Neuronal stem cell (in vitro differentiated cells): Measurements from ENCODE around the gene PDCD7.

Source experiments
- DNase-seq: peaks from one replicate; pipeline ENCODE4 v3.0.0-alpha.2; 2013; ENCODE audit warnings: low spot score
- H2AFZ ChIP-seq: one replicate; pipeline ENCODE4 v1.6.1; 2013; ENCODE audit warnings: mild to moderate bottlenecking, low read length, inconsistent platforms
- H2AK5ac ChIP-seq: 2 replicates; pipeline ENCODE4 v1.6.1; 2013; ENCODE audit warnings: low read depth, mild to moderate bottlenecking, inconsistent platforms, low read length, moderate library complexity, mixed read lengths
- H2BK120ac ChIP-seq: 2 replicates; pipeline ENCODE4 v1.6.1; 2013; ENCODE audit warnings: low read depth, mild to moderate bottlenecking, inconsistent platforms, low read length, moderate library complexity, mixed read lengths
- H2BK12ac ChIP-seq: one replicate; pipeline ENCODE4 v1.6.1; 2013; ENCODE audit warnings: low read length, inconsistent platforms
- H2BK15ac ChIP-seq: 2 replicates; pipeline ENCODE4 v1.6.1; 2013; ENCODE audit warnings: mild to moderate bottlenecking, low read length, inconsistent platforms, mixed read lengths
- H2BK5ac ChIP-seq: one replicate; pipeline ENCODE4 v1.6.1; 2013; ENCODE audit warnings: inconsistent platforms, mild to moderate bottlenecking, low read length, moderate library complexity
- H3K14ac ChIP-seq: one replicate; pipeline ENCODE4 v1.6.1; 2013; ENCODE audit warnings: low read length, inconsistent platforms
- H3K18ac ChIP-seq: 2 replicates; pipeline ENCODE4 v1.6.1; 2013; ENCODE audit warnings: low read length, inconsistent platforms
- H3K23ac ChIP-seq: 2 replicates; pipeline ENCODE4 v1.6.1; 2013; ENCODE audit warnings: low read depth, mild to moderate bottlenecking, mixed read lengths, low read length, inconsistent platforms; ENCODE audit not compliant: poor library complexity
- H3K27ac ChIP-seq: replicated peaks from 3 replicates; pipeline ENCODE4 v1.5.1; 2013; ENCODE audit warnings: low read length, inconsistent platforms
- H3K27me3 ChIP-seq, 3 experiments: 2 replicates each; pipeline ENCODE4 v1.6.1; 2013; ENCODE audit warnings: low read length in 3 of 3, mild to moderate bottlenecking in 2 of 3, inconsistent platforms in 1 of 3, low read depth in 1 of 3, mixed read lengths in 1 of 3, moderate library complexity in 1 of 3; ENCODE audit not compliant: control insufficient read depth in 3 of 3, insufficient read depth in 3 of 3
- H3K36me3 ChIP-seq, 2 donors: replicated peaks in 1 of 2; 2 replicates each; pipeline ENCODE4 v1.6.1; 2013; ENCODE audit warnings: low read length in 2 of 2; ENCODE audit not compliant: control insufficient read depth in 2 of 2, insufficient read depth in 2 of 2
- H3K4ac ChIP-seq: 2 replicates; pipeline ENCODE4 v1.6.1; 2013; ENCODE audit warnings: inconsistent platforms, mild to moderate bottlenecking, low read length, moderate library complexity
- H3K4me1 ChIP-seq, 2 donors: 1 replicate in 1 of 2; 2 replicates in 1 of 2; pipeline ENCODE4 v1.6.1; 2013; ENCODE audit warnings: low read length in 2 of 2, low read depth in 1 of 2; ENCODE audit not compliant: control insufficient read depth in 2 of 2, insufficient read depth in 1 of 2
- H3K4me2 ChIP-seq: one replicate; pipeline ENCODE4 v1.6.1; 2013; ENCODE audit warnings: mild to moderate bottlenecking, low read length, inconsistent platforms; ENCODE audit not compliant: insufficient read depth, poor library complexity, severe bottlenecking
- H3K4me3 ChIP-seq, 2 donors: 2 replicates each; pipeline ENCODE4 v1.5.1; 2013; ENCODE audit warnings: low read length in 2 of 2, mild to moderate bottlenecking in 2 of 2, inconsistent platforms in 1 of 2, moderate library complexity in 1 of 2
- H3K79me1 ChIP-seq: one replicate; pipeline ENCODE4 v1.6.1; 2013; ENCODE audit warnings: low read depth, mild to moderate bottlenecking, inconsistent platforms, low read length, moderate library complexity
- H3K9ac ChIP-seq: one replicate; pipeline ENCODE4 v1.6.1; 2013; ENCODE audit warnings: mild to moderate bottlenecking, low read depth, low read length, inconsistent platforms; ENCODE audit not compliant: poor library complexity
- H3K9me3 ChIP-seq, 2 donors: replicated peaks in 1 of 2; 2 replicates each; pipeline versions ENCODE3 to v1.6.1; 2013; ENCODE audit warnings: low read length in 2 of 2, mild to moderate bottlenecking in 2 of 2, inconsistent platforms in 1 of 2, low read depth in 1 of 2, mixed read lengths in 1 of 2, moderate library complexity in 1 of 2; ENCODE audit not compliant: control insufficient read depth in 2 of 2, insufficient read depth in 1 of 2
- H4K8ac ChIP-seq: one replicate; pipeline ENCODE4 v1.6.1; 2013; ENCODE audit warnings: low read depth, mild to moderate bottlenecking, inconsistent platforms, low read length, moderate library complexity
- H4K91ac ChIP-seq: one replicate; pipeline ENCODE4 v1.6.1; 2013; ENCODE audit warnings: low read length, low read depth, mild to moderate bottlenecking, inconsistent platforms; ENCODE audit not compliant: poor library complexity
- WGBS, 2 donors: extraction: QIAGEN DNeasy Blood & Tissue Kit; methylation state at CpG; one replicate each; pipeline ENCODE4 v1.1.7; 2013; ENCODE audit warnings: missing lambda C conversion rate in 2 of 2, mixed read lengths in 1 of 2; ENCODE audit not compliant: insufficient read length in 2 of 2, insufficient replicate concordance in 1 of 2; ENCODE audit errors: extremely low coverage in 2 of 2; 5-methylcytosine and 5-hydroxymethylcytosine counted together

The PDCD7 gene

DNA sequence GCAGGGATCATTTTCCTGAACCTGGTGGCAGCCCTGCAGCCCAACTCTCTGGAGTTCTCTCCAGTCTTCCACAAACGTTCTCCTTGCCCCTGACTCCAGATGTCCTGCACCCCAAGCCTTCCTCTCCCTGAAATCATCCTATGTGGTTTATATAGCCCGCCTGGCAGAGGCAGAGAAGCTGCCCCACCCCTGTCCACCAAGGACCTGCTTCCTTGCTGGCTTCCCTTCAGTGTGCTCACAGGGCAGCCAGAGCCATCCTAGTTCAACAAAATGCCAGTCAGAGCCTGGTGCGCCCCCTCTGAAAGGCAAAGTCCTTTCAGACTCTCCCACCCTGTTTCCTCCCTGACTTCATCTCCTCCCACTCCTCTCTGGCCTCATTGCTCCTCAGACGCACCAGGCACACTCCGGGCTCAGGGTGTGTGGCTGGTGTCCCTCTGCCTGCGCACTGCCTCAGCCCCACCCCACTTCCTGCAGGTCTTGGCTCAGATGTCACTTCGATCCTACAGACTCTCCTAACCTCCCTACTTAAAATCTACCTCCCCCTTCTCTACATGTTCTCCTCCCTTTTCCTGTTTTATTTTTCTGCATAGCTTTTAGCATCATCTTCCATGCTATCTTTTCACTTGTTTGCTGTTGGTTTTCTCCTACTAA, 51.2 kb downstream of the PDCD7 start:
- Histone ChIP-seq H3K18ac (peak overlapping the region; percentile 68), H2BK5ac (no peak overlapping the region), H2AFZ (peak overlapping the region; percentile 57), H2AK5ac (no peak overlapping the region), H3K4me2 (no peak overlapping the region), H3K23ac (no peak overlapping the region), H3K9me3 (peaks cover 0 to 2% of the 10 kb centered on the region in 2 donors), H3K4me1 (peaks cover 34 to 49% of the 10 kb centered on the region in 2 donors), H3K36me3 (no peaks in the 10 kb centered on the region), H4K8ac (no peak overlapping the region), H3K4ac (no peak overlapping the region), H3K27me3 (peaks cover 0 to 37% (median 7%) of the 10 kb centered on the region in 3 experiments), H3K79me1 (no peaks in the 10 kb centered on the region), H2BK120ac (no peak overlapping the region), H3K4me3 (no peak overlapping the region), H2BK12ac (no peak overlapping the region), H3K9ac (peak overlapping the region; percentile 7), H4K91ac (no peak overlapping the region), H3K14ac (no peak overlapping the region), H2BK15ac (no peak overlapping the region), H3K27ac (no peak overlapping the region)
- WGBS, 2 donors = no CpG with 5 or more reads among the region's 7 CpGs
- DNase-seq = no peak

DNA sequence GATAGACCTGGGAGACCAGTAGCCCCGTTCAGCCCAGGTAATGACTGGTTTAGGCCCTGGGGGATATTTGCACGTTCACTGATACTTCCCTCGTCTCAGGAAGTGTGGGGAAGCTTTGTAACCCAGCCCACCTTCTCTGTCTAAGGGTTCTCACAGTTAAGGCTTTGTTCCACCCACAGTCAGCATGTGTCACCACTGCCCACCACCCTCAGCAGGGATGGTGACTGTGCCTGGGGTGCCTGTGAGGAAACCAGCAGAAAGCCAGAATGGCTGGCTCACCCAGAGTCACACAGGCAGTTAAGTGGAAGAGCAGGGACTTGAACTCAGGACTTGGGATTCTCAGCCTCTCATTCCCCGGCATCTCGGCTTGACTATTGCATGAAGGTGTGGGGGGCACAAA, 51.9 kb downstream of the PDCD7 start:
- H3K79me1 ChIP-seq = no peaks in the 10 kb centered on the region
- H3K23ac ChIP-seq = no peak overlapping the region
- H3K4me2 ChIP-seq = no peak overlapping the region
- H2BK120ac ChIP-seq = no peak overlapping the region
- H3K4me1 ChIP-seq = peaks cover 34 to 48% of the 10 kb centered on the region in 2 donors
- H3K9me3 ChIP-seq = peaks cover 0 to 2% of the 10 kb centered on the region in 2 donors
- peak overlapping the region; percentile 57 for H2AFZ ChIP-seq
- no peaks in the 10 kb centered on the region for H3K36me3 ChIP-seq
- H4K91ac ChIP-seq = no peak overlapping the region
- H4K8ac ChIP-seq = no peak overlapping the region
- H3K27me3 ChIP-seq = peaks cover 0 to 37% (median 7%) of the 10 kb centered on the region in 3 experiments
- no peak overlapping the region for H3K9ac ChIP-seq
- no peak overlapping the region for H3K18ac ChIP-seq
- H3K4me3 ChIP-seq = no peak overlapping the region
- H3K14ac ChIP-seq = no peak overlapping the region
- no peak overlapping the region for H3K27ac ChIP-seq
- H2BK15ac ChIP-seq = no peak overlapping the region
- DNase-seq = no peak
- WGBS, 2 donors = no CpG with 5 or more reads among the region's 5 CpGs
- no peak overlapping the region for H2AK5ac ChIP-seq
- H2BK5ac ChIP-seq = no peak overlapping the region
- no peak overlapping the region for H3K4ac ChIP-seq
- H2BK12ac ChIP-seq = peak overlapping the region; percentile 18

DNA sequence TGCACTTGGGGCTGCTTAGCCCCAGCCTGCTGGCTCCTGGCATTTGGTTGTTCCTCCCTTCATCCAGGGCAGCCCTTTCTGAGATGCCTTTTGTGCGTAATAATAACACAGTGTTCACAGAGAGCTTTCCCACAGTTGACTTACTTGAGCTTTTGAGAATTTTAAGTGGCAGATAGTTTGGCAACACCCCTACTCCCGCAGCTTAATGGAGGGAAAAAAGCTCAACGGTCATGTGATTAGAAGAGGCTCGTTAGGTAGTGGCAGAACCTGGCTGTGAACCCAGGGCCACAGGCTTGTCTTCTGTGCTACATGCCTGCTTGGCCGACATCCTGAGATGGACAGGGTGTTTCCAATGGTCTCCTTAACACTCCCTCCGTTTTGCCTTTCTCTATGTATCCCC, 52.3 kb downstream of the PDCD7 start:
- Histone ChIP-seq H3K9me3 (peaks cover 0 to 2% of the 10 kb centered on the region in 2 donors), H3K18ac (no peak overlapping the region), H3K4me2 (no peak overlapping the region), H3K79me1 (no peaks in the 10 kb centered on the region), H3K27ac (no peak overlapping the region), H2AFZ (peak overlapping the region; percentile 19), H2BK15ac (no peak overlapping the region), H3K9ac (no peak overlapping the region), H3K14ac (no peak overlapping the region), H3K23ac (no peak overlapping the region), H4K91ac (no peak overlapping the region), H2BK120ac (no peak overlapping the region), H2BK5ac (no peak overlapping the region), H4K8ac (no peak overlapping the region), H3K4ac (no peak overlapping the region), H3K36me3 (no peaks in the 10 kb centered on the region), H3K27me3 (peaks cover 0 to 37% (median 7%) of the 10 kb centered on the region in 3 experiments), H2BK12ac (no peak overlapping the region), H2AK5ac (no peak overlapping the region), H3K4me1 (peaks cover 34 to 46% of the 10 kb centered on the region in 2 donors), H3K4me3 (no peak overlapping the region)
- WGBS, 2 donors = no CpG with 5 or more reads among the region's 6 CpGs
- DNase-seq = no peak

DNA sequence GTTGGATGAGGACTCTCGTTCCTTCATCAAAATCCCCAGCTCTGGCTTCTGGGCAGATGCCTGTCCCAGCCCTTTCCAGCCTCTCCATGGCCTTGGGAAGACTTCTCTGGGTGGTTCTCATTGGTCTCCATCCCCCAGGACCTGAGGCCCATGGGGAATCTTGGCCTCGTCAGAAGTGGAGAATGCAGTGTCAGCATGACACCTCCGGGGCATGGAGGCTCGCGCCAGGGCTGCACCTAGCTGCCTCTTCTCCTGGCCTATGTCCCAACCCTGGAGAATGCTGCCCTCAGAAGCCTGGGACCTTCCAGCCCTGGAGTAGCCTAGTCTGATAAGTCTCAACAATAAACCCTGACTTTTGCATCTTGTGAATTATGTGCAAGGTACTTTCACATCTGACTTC, 54.0 kb downstream of the PDCD7 start:
- no peak for DNase-seq
- Histone ChIP-seq H3K27me3 (peaks cover 0 to 30% (median 1%) of the 10 kb centered on the region in 3 experiments), H2BK5ac (no peak overlapping the region), H3K23ac (no peak overlapping the region), H3K4ac (no peak overlapping the region), H3K18ac (no peak overlapping the region), H2BK120ac (no peak overlapping the region), H2BK12ac (no peak overlapping the region), H3K79me1 (no peaks in the 10 kb centered on the region), H3K4me3 (no peak overlapping the region), H3K4me2 (no peak overlapping the region), H4K91ac (no peak overlapping the region), H2AK5ac (no peak overlapping the region), H3K14ac (no peak overlapping the region), H2BK15ac (no peak overlapping the region), H4K8ac (no peak overlapping the region), H3K36me3 (no peaks in the 10 kb centered on the region), H3K27ac (no peak overlapping the region), H3K9ac (no peak overlapping the region), H3K4me1 (peaks cover 25 to 34% of the 10 kb centered on the region in 2 donors), H2AFZ (no peak overlapping the region), H3K9me3 (peaks cover 0 to 2% of the 10 kb centered on the region in 2 donors)
- no CpG with 5 or more reads among the region's 5 CpGs for WGBS, 2 donors
